ENCODE data around the gene SH3RF2.
"Not testable (repeated sequence)": the region's sequence is repeated elsewhere in the genome, so short reads cannot be mapped to it uniquely, and the experiment has no call there.

SH3RF2 gene

GRCh38 chr5:146089287-146089686 is 152.9 kb downstream of the SH3RF2 start:
- Mint-ChIP-seq H3K27ac (no peak overlapping the region), H3K9me3 (ENCODE audit: low read depth) (no peaks in the 10 kb centered on the region), H3K4me3 (no peak overlapping the region), H3K36me3 (peaks cover under 1% of the 10 kb centered on the region), H3K4me1 (ENCODE audit: low read depth) (no peaks in the 10 kb centered on the region), H3K27me3 (peaks cover 3% of the 10 kb centered on the region)

DNA sequence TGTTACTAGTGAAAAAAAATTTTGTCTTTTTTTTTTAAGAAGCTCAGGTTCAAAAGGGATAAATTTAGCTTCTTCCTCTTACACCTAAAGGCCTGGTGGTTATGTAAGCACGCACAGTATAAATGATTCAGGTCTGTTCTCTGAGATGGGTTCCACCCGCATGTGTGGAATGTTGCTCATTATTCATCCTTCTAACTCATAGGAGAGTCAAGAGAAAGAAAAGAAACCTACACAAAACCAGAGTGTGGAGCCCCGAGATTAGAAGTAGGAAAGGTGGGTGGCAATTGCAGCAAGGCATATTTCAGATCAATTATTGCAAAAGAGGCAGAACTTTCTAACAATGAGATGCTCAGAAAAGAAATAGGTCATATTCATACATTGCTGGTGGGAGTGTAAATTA is 155.5 kb downstream of the SH3RF2 start:
- Mint-ChIP-seq H3K27ac (no peak overlapping the region), H3K27me3 (peaks cover 3% of the 10 kb centered on the region), H3K36me3 (peaks cover 3% of the 10 kb centered on the region), H3K9me3 (ENCODE audit: low read depth) (no peaks in the 10 kb centered on the region), H3K4me3 (no peak overlapping the region), H3K4me1 (ENCODE audit: low read depth) (no peaks in the 10 kb centered on the region)

GRCh38 chr5:146098047-146098446 is 161.7 kb downstream of the SH3RF2 start:
- no peaks in the 10 kb centered on the region for H3K4me1 Mint-ChIP-seq (ENCODE audit: low read depth)
- no peak overlapping the region for H3K27ac Mint-ChIP-seq
- no peaks in the 10 kb centered on the region for H3K27me3 Mint-ChIP-seq
- no peak overlapping the region for H3K4me3 Mint-ChIP-seq
- no peaks in the 10 kb centered on the region for H3K9me3 Mint-ChIP-seq (ENCODE audit: low read depth)
- H3K36me3 Mint-ChIP-seq = peaks cover 12% of the 10 kb centered on the region

DNA sequence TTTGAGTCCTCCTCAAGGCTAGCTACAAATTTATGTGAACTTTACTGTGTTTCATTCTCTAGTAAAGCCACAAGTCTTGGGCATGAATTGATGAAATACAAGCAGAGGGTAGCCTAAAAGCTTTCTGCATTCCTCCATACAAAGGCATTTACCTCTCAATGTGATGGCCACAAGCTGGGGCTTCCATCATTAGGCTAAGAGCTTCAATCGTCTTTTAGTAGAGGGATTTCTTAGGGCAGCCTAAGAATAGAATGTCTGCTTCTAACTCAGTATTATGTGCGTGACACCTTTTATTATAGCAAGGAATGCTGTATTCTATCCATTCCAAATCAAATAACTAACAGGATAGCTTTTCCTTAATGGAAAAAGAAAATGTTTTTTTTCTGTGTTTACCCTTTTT is 165.3 kb downstream of the SH3RF2 start:
- Mint-ChIP-seq H3K4me3 (no peak overlapping the region), H3K27me3 (no peaks in the 10 kb centered on the region)

GRCh38 chr5:146103594-146103993 is 167.2 kb downstream of the SH3RF2 start:
- Mint-ChIP-seq H3K36me3 (peaks cover 16% of the 10 kb centered on the region), H3K9me3 (ENCODE audit: low read depth) (no peaks in the 10 kb centered on the region), H3K27ac (no peak overlapping the region)

More for the DNA sequence above, 165.3 kb downstream of the SH3RF2 start:
- H3K36me3 Mint-ChIP-seq = peaks cover 21% of the 10 kb centered on the region
- H3K27ac Mint-ChIP-seq = no peak overlapping the region
- no peaks in the 10 kb centered on the region for H3K4me1 Mint-ChIP-seq (ENCODE audit: low read depth)
- H3K9me3 Mint-ChIP-seq (ENCODE audit: low read depth) = no peaks in the 10 kb centered on the region

DNA sequence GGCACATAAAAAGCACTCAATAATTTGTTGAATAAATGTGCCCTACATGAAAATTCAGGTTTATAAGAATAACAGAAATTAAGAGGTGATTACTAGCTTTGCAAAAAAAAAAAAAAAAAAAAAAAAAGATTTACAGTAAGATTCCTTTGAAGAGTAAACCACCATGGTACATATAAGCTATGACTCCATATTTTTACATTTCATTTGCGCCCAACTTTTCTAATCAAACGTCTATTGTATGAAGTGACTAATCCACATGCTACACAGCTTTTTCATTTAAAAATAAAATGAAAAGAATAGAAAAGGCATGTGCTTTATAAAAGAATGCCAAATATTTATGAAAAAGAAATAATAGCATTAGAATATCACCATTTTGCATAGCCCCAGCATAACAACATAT is 169.1 kb downstream of the SH3RF2 start, which contains the start of gene PLAC8L1:
Gene PLAC8L1, minus strand, starts transcription at position 101 of the 400 bp plus-strand sequence. CDS start 1,266 bp downstream, outside the sequence.
- Mint-ChIP-seq H3K27me3 (no peaks in the 10 kb centered on the region), H3K36me3 (peaks cover 16% of the 10 kb centered on the region), H3K4me1 (ENCODE audit: low read depth) (no peaks in the 10 kb centered on the region), H3K27ac (no peak within 1 kb of the TSS), H3K9me3 (ENCODE audit: low read depth) (no peaks in the 10 kb centered on the region), H3K4me3 (no peak within 1 kb of the TSS)

More at GRCh38 chr5:146103594-146103993, 167.2 kb downstream of the SH3RF2 start:
- no peaks in the 10 kb centered on the region for H3K4me1 Mint-ChIP-seq (ENCODE audit: low read depth)
- no peak overlapping the region for H3K4me3 Mint-ChIP-seq
- no peaks in the 10 kb centered on the region for H3K27me3 Mint-ChIP-seq

DNA sequence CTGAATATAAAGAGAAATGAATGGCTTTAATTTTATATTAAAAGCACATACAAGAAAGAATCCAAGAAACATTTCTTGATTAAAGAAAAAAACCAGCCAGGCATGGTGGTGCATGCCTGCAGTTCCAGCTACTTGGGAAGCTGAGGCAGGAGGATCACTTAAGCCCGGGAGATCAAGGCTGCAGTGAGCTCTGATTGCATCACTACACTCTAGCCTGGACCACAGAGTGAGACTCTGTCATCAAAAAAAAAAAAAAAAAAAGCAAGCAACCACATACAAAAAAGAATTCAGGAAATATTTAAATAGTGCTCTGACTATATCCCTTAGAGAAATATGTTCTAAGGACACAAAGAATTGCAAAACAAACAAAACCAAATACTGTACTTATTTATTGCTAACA is 171.5 kb downstream of the SH3RF2 start:
- no peaks in the 10 kb centered on the region for H3K27me3 Mint-ChIP-seq
- H3K4me3 Mint-ChIP-seq = no peak overlapping the region
- H3K9me3 Mint-ChIP-seq (ENCODE audit: low read depth) = no peaks in the 10 kb centered on the region
- peak overlapping the region; percentile 34 for H3K27ac Mint-ChIP-seq
- H3K36me3 Mint-ChIP-seq = peaks cover 12% of the 10 kb centered on the region
- H3K4me1 Mint-ChIP-seq (ENCODE audit: low read depth) = no peaks in the 10 kb centered on the region

- H3K36me3 Mint-ChIP-seq; H3K27me3 Mint-ChIP-seq; H3K4me3 Mint-ChIP-seq; H3K9me3 Mint-ChIP-seq (ENCODE audit: low read depth); H3K27ac Mint-ChIP-seq; H3K4me1 Mint-ChIP-seq (ENCODE audit: low read depth): not testable (repeated sequence)
These were observed 172.5 kb downstream of the SH3RF2 start for GRCh38 chr5:146108870-146109269.

DNA sequence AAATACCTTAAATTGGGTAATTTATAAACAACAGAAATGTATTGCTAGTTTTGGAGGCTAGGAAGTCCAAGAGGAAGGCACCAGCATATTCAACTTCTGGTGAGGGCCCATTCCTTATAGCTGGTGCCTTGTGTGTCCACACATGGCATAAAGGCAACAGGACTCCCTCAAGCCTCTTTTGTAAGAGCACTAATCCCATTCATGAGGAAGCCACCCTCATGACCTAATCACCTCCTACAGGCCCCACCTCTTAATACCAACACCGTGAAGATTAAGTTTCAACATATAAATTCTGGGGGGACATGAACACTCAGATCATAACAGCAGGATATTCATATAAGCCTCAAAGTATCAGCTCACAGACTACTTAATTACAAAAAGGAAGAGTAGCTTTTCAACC is 173.0 kb downstream of the SH3RF2 start:
- Mint-ChIP-seq H3K27me3 (no peaks in the 10 kb centered on the region), H3K36me3 (peaks cover 5% of the 10 kb centered on the region), H3K4me3 (no peak overlapping the region), H3K9me3 (ENCODE audit: low read depth) (no peaks in the 10 kb centered on the region), H3K4me1 (ENCODE audit: low read depth) (no peaks in the 10 kb centered on the region), H3K27ac (no peak overlapping the region)

- no peaks in the 10 kb centered on the region for H3K36me3 Mint-ChIP-seq
- no peaks in the 10 kb centered on the region for H3K27me3 Mint-ChIP-seq
- H3K27ac Mint-ChIP-seq = no peak overlapping the region
- H3K9me3 Mint-ChIP-seq (ENCODE audit: low read depth) = no peaks in the 10 kb centered on the region
- H3K4me3 Mint-ChIP-seq = no peak overlapping the region
- no peaks in the 10 kb centered on the region for H3K4me1 Mint-ChIP-seq (ENCODE audit: low read depth)
These were observed 175.0 kb downstream of the SH3RF2 start for GRCh38 chr5:146111409-146111808.

GRCh38 chr5:146112476-146112875 is 176.1 kb downstream of the SH3RF2 start:
- Mint-ChIP-seq H3K27me3 (no peaks in the 10 kb centered on the region), H3K4me3 (no peak overlapping the region), H3K4me1 (ENCODE audit: low read depth) (no peaks in the 10 kb centered on the region), H3K27ac (no peak overlapping the region), H3K9me3 (ENCODE audit: low read depth) (no peaks in the 10 kb centered on the region), H3K36me3 (peaks cover 3% of the 10 kb centered on the region)
